Stimulated activated CD8-positive, alpha-beta memory T cell treated with anti-CD3 and anti-CD28 coated beads, Interleukin-7, amount 100 ng/mL, for 48 hours (primary cell): Measurements from ENCODE around the gene MVB12B.
A peak's percentile ranks its signal among the peaks of the same experiment; 100 is the strongest.

Experiments
- DNase-seq, 2 donors: peaks; one replicate each; pipeline ENCODE4 v3.0.0-alpha.2; 2020; ENCODE audit warnings: low read depth in 1 of 2; ENCODE audit errors: extremely low read depth in 1 of 2

MVB12B gene

GRCh38 chr9:126514037-126514821 lies 187.6 kb downstream of the MVB12B start:
- DNase-seq, result peak in 1 of 2 donors; percentile 48

GRCh38 chr9:126515001-126515872 lies 188.6 kb downstream of the MVB12B start:
- no peak for DNase-seq

GRCh38 chr9:126515873-126516505 lies 189.4 kb downstream of the MVB12B start:
- DNase-seq, result no peak

- DNase-seq, result no peak
Observed at GRCh38 chr9:126516561-126516935, 189.9 kb downstream of the MVB12B start.

GRCh38 chr9:126516936-126517832 lies 190.6 kb downstream of the MVB12B start:
- DNase-seq, result peak; percentile 54 to 56

GRCh38 chr9:126517833-126518356 lies 191.3 kb downstream of the MVB12B start:
- DNase-seq, result no peak

GRCh38 chr9:126518763-126519162 lies 192.1 kb downstream of the MVB12B start:
- DNase-seq, result no peak

- DNase-seq, result peak in 1 of 2 donors; percentile 25
Observed at GRCh38 chr9:126519660-126520420, 193.2 kb downstream of the MVB12B start.

- no peak for DNase-seq
Observed at GRCh38 chr9:126520453-126520852, 193.8 kb downstream of the MVB12B start.

GRCh38 chr9:126521089-126521488 lies 194.5 kb downstream of the MVB12B start:
- DNase-seq, result no peak

- DNase-seq, result no peak
Observed at GRCh38 chr9:126521551-126521950, 194.9 kb downstream of the MVB12B start.

- DNase-seq, result no peak
Observed at GRCh38 chr9:126521976-126522590, 195.5 kb downstream of the MVB12B start.

- DNase-seq, result no peak
Observed at GRCh38 chr9:126522612-126523356, 196.2 kb downstream of the MVB12B start.

GRCh38 chr9:126523611-126524111 lies 197.0 kb downstream of the MVB12B start:
- peak in 1 of 2 donors; percentile 60 for DNase-seq

GRCh38 chr9:126524353-126525077 lies 197.9 kb downstream of the MVB12B start:
- DNase-seq, result no peak

GRCh38 chr9:126526218-126527108 lies 199.8 kb downstream of the MVB12B start:
- DNase-seq, result no peak
